ENCODE measurements around the gene NFATC2IP.

GRCh38 chr16:28977703-28978662 lies 27.2 kb downstream of the NFATC2IP start:
- TF ChIP-seq MAZ (IDR thresholded peaks at IDR 0.05; ENCODE audit: borderline replicate concordance, low read depth, low read length) (no peak), USF2 (IDR thresholded peaks at IDR 0.05; ENCODE audit: low read depth, low read length) (no peak), SMC3 (IDR thresholded peaks at IDR 0.05; ENCODE audit: low read depth, low read length) (no peak), BHLHE40 (IDR thresholded peaks at IDR 0.05; ENCODE audit: low read depth, low read length) (no peak), FOS (IDR thresholded peaks at IDR 0.05; ENCODE audit: low read depth, low read length) (no peak), POLR2A (IDR thresholded peaks at IDR 0.05; ENCODE audit: low read depth, low read length) (no peak), MXI1 (IDR thresholded peaks at IDR 0.05; ENCODE audit: borderline replicate concordance, low read depth, low read length) (no peak), ELK1 (IDR thresholded peaks at IDR 0.05; ENCODE audit: borderline replicate concordance, low read depth, low read length) (no peak), CHD1 (IDR thresholded peaks at IDR 0.05; ENCODE audit: low read depth, low read length) (no peak), CEBPB (IDR thresholded peaks at IDR 0.05; ENCODE audit: low read depth, low read length) (no peak)
- TF ChIP-seq, protein P1, sequence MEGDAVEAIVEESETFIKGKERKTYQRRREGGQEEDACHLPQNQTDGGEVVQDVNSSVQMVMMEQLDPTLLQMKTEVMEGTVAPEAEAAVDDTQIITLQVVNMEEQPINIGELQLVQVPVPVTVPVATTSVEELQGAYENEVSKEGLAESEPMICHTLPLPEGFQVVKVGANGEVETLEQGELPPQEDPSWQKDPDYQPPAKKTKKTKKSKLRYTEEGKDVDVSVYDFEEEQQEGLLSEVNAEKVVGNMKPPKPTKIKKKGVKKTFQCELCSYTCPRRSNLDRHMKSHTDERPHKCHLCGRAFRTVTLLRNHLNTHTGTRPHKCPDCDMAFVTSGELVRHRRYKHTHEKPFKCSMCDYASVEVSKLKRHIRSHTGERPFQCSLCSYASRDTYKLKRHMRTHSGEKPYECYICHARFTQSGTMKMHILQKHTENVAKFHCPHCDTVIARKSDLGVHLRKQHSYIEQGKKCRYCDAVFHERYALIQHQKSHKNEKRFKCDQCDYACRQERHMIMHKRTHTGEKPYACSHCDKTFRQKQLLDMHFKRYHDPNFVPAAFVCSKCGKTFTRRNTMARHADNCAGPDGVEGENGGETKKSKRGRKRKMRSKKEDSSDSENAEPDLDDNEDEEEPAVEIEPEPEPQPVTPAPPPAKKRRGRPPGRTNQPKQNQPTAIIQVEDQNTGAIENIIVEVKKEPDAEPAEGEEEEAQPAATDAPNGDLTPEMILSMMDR (conservative IDR thresholded peaks at IDR 0.05; ENCODE audit: low read depth, low read length), result no peak
